Thyroid gland (tissue), 4 donors: ENCODE results near the gene FHIT.

Source experiments
- POLR2A ChIP-seq, 2 donors: fragments of 450-650 bp; IDR thresholded peaks; one replicate each; pipeline ENCODE4 v1.6.1; 2017; ENCODE audit warnings: antibody characterized with exemption in 2 of 2, mild to moderate bottlenecking in 2 of 2, moderate library complexity in 1 of 2
- TF ChIP-seq, protein P1 (sequence below), 6 experiments: fragments of 200-600 bp in 3 of 6; fragments of 450-650 bp in 3 of 6; sonication (generic) in 3 of 6; IDR thresholded peaks; one replicate each; pipeline ENCODE4 v1.5.1; 2016 to 2019; ENCODE audit warnings: antibody characterized with exemption in 6 of 6, mild to moderate bottlenecking in 2 of 6, inconsistent platforms in 1 of 6, moderate library complexity in 1 of 6

- TF ChIP-seq, protein P1, sequence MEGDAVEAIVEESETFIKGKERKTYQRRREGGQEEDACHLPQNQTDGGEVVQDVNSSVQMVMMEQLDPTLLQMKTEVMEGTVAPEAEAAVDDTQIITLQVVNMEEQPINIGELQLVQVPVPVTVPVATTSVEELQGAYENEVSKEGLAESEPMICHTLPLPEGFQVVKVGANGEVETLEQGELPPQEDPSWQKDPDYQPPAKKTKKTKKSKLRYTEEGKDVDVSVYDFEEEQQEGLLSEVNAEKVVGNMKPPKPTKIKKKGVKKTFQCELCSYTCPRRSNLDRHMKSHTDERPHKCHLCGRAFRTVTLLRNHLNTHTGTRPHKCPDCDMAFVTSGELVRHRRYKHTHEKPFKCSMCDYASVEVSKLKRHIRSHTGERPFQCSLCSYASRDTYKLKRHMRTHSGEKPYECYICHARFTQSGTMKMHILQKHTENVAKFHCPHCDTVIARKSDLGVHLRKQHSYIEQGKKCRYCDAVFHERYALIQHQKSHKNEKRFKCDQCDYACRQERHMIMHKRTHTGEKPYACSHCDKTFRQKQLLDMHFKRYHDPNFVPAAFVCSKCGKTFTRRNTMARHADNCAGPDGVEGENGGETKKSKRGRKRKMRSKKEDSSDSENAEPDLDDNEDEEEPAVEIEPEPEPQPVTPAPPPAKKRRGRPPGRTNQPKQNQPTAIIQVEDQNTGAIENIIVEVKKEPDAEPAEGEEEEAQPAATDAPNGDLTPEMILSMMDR (IDR thresholded peaks at IDR 0.05) = no peak
- TF ChIP-seq POLR2A (IDR thresholded peaks at IDR 0.05) = no peak
Measured at GRCh38 chr3:60475096-60475495, 776.2 kb downstream of the FHIT start.
